Tongue (tissue), 2 donors: ENCODE results near the gene PPP1R12A. TPM values are rescaled to one million over a fixed set of nuclear protein-coding genes. Genes with fewer than 3 reads are reported as not detected.
"Not testable (repeated sequence)": the region's sequence is repeated elsewhere in the genome, so short reads cannot be mapped to it uniquely, and the experiment has no call there.

Source experiments
- DNase-seq: peaks from one replicate; pipeline ENCODE4 v3.0.0-alpha.2; 2015
- total RNA-seq: library from RNA; depleted of rRNA; stranded (reverse); fragments of >200 nt; gene quantifications from one replicate; pipeline ENCODE4 v1.2.3, GENCODE V29; 2014

Gene PPP1R12A
- total RNA-seq, result 179 TPM

DNA sequence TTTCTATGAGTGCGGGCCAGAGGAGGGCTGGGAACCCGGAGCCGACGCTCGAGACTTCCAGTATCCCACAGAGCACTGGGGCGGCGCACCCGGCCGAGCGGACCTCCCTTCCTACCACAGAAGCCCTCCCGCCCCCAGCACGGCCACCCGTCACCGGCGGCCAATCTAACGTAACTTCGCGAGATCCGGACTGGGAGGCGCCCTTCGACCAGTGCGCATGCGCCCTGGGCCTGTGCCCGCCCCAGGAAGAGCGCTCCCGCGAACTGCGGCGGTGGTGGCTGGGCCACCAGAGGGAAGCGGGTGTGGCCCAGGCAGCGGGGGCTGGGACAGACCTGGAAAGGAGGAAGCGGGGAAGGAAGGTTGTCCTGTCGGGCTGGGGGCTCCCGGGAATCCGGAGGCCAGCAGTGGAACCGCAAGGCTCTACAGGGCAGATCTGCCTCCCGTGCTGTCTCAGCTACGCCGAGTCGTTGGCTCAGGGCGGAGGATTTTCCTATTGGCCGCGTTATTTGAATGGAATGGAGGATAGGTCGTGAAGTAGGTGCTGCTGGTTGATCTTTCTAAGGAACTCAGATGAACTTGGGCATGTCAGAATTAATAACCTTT lies at the start of gene PPP1R12A:
TSS of gene PPP1R12A (minus strand) at position 77 of the 603 bp plus-strand sequence. CDS start 166 bp downstream, outside the sequence.
- peak; percentile 99 for DNase-seq

DNA sequence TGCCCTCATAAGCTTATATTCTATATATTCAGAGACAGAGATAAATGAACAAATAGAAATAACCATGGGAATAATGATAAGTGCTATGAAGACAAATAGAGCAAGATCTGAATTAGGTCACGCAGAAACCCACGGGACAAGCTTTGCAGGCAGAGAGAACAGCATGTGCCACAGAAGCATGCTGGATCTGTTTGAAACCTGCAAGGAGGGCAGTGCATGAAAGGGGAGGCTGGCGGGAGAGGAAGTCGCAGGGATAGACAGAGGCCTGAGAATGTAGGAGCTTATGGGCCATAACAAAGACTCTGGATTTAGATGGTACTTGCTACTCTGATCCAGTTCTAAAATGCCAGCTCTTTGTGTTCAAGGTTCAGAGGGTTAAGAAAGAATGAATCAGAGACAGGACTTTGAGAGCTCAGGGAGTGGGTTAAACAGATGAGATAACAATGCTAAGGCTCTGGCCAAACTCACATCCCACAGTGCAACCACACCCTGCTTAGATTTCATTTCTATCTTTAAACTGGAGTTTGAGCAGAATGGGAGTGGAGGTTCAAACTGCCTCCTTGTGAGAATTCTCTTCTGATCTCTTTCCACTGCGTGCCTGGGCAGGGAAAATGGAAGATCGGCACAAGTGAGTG lies 49.2 kb upstream of the PPP1R12A start:
- peak; percentile 23 for DNase-seq

DNA sequence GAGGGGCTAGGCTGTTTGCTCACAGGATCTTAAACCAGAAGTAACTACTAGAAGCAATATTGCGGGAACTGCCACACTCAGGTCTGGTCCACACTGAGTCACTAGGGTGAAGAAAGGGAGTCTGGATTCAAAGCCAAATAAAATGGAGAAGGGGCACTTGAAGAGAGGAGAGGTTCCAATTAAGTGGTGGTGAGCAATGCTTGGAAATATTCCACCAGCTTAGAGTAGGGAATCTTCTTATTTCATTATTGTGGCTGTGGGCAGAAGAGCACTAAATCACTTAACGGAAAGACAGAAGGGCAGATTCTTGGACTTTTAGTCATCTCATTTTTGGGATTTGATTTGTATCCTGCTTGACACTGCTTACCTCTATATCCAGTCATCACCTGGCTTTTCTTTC lies 48.6 kb upstream of the PPP1R12A start:
- DNase-seq, result no peak

DNA sequence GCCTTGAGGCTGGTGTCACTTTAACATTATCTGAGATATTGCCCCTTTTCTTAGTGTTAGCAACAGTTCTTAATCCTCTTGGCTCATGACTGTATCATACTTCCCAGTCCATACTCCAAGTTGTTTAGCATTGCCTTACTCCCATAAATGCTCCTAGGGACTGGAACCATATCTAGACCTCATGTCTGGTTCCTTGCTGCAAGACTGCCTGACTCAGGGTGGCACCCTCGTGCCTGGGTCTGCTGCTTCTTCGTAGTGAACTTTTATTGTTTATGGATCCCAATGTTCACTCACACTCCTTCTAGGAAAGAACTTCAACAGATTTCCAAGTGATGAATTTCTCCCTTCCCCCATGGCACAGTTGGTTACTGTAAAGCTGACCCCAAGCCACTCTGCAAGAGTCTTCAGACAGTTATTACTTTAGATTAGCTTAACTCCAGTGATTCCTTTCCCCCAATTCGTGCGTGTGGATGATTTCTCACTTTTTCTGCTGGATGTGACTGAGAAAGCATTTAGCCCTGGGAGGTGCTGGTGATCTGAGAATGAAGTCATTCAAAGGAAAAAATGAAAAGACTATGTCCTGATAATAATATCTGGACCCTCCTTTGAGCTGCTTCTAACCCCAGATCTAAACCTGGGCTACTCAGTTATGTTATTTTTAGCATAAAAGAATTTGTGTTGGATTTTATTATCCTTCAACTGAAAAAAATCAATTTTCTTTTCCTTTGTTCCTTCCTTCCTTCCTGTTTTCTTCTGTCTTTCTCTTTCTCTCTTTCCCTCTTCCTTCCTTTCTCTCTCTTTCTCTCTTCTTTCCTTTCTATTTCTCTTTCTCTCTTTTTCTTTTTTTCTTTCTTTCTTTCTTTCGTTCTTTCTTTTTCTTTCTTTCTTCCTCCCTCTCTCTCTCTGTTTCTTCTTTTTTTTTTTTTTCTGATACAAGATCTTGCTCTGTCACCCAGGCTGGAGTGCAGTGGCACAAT lies 47.5 kb upstream of the PPP1R12A start:
- no peak for DNase-seq

DNA sequence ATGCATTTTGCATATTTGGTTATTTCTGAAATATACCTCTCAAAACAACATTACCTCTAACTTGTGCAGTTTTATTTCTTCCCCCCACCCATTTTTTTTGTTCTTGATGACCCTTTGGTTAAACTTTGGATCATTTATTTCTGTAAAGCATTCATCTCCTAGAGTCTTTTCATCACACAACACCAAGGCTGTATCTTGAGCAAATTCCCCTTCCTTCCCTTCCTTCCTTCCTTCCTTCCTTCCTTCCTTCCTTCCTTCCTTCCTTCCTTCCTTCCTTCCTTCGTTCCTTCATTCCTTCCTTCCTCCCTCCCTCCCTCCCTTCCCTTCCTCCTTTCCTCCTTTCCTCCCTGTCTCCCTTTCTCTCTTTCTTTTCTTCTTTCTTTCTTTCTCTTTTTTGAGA lies 43.8 kb upstream of the PPP1R12A start:
- DNase-seq, result no peak

DNA sequence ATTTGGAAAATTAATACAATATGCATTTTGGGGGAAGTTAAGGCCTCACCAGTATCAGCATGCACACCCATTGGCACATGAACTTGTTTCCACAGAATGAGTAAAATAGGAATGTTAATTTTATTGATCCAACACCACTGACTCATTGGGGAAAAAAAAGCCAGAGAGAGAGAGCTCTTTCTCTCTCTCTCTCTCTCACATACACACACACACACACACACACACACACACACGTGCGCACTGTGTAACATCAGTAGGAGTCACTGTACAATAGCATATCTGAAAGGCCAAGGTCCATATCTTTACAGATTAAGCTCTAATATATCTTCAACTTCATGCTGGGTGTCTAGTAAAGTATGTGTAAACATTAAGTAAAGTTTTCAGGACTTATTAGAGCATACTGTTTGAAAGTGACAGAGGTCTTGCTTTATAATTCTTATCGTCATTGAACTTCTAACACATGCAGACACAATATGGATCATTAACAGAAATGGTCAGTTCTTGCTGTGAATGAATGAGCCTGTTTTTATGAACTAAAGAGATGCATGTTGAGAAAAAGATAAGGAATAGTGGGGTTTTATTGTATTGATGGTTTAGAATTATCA lies 43.1 kb upstream of the PPP1R12A start:
- not testable (repeated sequence) for DNase-seq

DNA sequence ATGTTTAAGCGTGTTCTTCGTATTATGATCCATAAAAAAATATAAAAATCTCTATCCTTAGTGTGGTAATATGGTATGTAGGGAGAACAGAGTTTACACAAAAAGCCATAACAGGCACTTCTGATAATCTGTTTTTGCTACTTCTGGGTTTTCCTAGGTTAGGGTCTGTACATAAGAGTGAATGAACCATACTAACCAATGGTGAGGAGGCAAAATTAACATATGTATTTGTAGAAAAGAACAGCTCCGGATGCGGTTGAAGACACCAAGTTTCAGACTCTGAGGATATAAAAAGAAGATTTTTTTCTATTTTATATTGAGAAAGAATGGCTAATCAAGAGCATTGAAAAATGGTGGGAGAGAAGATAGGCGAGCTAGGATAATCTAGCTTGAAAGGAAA lies 40.2 kb upstream of the PPP1R12A start:
- DNase-seq, result no peak

DNA sequence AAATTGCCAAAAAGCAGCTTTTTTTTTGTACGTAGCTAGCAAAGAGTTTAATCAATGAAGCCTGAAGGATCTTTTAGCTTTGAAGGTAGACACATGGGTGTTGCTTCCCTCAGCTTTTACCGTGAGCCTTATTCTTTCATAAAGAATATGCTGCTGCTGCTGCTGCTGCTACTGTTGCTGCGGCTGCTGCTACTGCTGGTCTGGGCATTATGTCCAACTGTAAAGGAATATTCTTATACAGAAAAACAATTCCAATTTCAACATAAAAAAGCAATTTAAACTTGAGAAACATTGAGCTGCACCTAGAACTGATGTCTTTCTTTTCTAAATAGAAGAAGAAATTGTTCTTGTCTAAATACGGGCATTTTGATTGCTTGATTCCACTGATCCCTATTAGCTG lies 38.9 kb upstream of the PPP1R12A start:
- no peak for DNase-seq

DNA sequence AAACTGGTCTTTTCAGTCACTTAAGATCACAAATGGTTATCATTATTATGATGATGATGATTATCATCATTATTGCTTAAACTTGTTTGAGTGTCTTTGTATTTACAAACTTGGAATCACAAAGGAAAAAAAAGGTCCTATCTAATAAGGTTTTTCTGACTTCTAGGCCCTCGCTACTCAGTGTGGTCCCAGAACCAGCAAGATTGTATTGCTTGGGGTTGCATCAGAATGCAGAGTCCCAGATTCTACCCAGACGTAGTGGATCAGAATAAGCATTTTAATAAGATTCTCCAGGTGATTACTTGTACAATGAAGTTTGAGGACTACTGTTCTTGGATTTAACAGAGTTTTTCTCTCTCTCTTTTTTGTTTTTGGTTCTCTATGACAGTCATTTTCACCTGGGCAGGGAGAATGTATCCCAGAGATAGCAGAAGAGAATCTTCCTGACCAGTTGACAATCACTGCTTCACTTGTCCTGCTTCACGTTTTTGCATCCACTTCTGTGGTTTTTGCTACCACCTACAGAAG lies 29.3 kb upstream of the PPP1R12A start:
- DNase-seq, result no peak

DNA sequence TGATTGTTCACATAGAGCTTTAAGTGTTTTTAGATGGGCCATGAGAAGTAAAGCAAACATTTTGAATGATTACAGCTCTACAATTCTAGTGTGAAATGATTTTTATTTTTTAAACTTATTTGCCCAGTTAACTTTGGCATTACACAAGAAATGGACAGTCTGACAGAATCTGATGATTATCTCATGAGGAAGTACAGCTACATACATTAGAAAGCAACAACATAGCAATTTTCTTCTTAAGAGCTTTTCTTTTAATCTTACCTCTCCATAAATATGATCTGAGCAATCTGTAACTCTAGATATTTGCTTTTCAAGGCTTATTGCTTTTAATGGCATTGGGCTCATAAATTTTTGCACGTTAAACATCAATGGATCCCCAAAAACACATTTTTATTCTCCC lies 26.5 kb upstream of the PPP1R12A start:
- DNase-seq, result no peak

DNA sequence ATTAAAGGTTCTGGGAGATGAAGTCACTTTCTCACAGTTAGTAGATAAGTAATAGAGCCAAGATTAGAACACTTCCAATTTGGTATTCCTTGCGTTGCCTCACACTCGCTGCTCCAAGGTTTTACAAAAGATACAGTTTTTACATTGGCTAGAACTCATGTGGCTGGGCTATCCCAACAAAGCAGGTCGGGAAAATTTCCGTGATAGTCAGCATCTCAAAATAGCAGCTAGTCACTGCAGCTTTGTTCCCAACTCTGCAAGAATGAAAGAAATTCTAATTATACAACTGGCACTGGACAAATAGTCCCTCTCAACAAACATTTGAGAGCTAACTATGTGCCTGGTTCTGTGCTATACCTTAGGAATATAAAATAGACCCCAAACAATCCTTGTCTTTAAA lies 24.6 kb upstream of the PPP1R12A start:
- no peak for DNase-seq

DNA sequence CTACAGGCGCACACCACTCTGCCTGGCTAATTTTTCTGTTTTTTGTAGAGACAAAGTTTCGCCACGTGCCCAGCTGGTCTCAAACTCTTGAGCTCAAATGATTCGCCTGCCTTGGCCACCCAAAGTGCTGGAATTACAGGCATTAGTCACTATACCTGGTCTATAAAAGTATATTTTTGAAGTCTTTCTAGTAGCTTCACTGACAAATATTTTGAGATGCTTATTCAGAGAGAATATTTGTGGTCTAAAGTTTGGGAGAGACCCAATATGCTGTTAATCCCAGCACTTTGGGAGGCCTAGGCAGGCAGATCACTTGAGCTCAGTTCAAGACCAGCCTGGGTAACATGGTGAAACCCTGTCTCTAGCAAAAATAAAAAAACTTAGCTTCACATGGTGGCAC lies 22.0 kb upstream of the PPP1R12A start:
- no peak for DNase-seq

DNA sequence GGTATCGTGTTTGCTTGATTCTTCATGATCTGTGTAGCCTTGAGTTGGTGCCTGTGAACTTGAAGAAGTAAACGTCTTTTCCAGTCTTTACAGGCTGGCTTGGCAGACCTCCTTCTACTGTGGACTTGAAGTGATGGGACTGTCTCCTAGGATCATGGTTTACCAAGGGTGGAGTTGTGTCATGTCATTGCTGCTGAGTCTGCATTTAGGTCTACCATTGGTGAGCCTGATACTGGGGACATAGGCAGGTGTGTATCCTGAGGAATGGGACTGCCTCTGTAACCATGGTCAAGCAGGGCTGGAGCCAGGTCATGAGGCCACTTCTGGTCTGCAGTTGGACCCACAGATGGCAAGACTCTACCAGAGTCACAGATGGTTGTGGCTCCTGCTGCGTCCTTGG lies 20.7 kb upstream of the PPP1R12A start:
- no peak for DNase-seq

DNA sequence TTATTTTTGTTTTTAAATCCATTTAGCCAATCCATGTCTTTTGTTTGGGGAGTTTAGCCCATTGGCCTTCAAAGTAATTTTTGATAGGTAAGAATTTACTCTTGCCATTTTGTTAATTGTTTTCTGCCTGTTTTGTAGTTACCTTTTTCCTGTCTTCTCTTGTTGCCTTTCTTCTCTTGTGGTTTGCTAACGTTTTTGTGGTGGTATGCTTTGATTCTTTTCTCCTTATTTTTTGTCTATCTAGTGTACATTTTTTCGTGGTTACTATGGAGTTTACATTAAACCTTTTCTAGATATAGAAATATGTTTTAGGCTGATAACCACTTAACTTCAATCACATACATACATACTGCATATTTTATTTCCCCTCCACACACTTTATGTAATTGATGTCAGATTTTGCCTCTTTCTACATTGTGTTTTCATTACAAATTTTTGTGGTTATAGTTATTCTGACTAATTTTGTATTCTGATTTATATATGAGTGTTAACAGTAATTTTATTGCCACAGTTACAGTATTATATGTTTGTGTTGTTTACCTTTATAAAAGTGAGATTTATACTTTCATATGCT lies 19.2 kb upstream of the PPP1R12A start:
- DNase-seq, result no peak

DNA sequence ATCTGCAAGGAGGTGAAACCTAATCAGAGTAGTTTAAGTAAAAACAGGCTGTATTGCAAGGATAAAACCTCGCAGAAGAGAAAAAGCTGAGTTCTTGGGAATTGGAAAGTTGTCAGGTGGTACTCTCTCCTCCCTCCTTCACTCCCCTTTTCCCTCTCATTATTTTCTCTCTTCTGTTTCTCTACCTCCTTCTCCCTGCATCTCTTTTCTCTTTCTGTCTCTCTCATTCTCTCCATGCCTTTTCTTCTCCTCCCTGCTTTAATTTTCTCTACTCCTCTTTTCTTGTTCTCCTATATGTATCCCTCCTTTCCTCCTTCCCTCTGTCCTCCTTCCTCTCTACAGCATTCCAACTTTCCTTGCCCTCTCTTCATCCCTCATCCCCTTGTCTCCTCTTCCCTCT lies 14.2 kb upstream of the PPP1R12A start:
- no peak for DNase-seq

DNA sequence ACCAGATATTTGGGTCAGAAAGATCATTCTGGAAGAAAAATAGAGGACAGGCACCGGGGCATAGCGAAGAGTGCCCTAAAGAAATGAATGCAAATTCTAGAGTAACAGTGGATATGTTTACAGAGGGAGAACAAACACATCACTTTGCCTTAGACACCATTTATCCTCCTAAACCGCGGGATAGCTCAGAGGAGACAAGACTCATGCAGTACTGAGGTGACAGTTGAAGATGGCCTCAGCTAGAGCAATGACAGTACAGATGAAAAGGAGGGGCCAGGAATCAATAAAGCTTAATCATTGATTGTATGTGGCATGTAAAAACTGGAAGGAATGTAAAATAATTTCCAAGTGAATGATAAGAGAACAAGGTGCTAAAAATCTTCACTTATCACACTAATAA lies 10.5 kb upstream of the PPP1R12A start:
- no peak for DNase-seq

DNA sequence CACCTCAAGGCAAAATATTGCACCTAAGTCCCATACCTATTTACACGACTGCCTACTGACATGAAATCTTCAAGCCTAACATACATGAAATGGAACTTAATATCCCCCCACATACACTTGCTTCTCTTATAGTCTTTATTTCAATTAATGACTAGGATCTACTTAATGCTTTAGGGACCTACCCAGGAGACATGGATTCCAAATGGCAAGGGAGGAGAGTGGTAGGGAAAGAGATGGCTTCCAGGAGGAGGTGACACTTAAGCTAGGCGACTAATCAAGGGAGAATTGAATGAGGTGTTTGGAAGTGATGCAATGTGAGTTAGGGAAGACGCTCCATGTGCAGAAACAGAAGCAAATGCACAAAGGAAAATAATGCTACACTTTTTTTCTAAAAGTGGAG lies 9.7 kb upstream of the PPP1R12A start:
- DNase-seq, result no peak

DNA sequence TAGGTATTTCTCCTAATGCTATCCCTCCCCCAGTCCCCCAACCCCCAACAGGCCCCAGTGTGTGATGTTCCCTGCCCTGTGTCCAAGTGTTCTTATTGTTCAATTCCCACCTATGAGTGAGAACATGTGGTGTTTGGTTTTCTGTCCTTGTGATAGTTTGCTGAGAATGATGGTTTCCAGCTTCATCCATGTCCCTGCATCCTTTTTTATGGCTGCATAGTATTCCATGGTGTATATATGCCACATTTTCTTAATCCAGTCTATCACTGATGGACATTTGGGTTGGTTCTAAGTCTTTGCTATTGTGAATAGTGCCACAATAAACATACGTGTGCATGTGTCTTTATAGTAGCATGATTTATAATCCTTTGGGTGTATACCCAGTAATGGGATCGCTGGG lies 7.9 kb upstream of the PPP1R12A start:
- not testable (repeated sequence) for DNase-seq

DNA sequence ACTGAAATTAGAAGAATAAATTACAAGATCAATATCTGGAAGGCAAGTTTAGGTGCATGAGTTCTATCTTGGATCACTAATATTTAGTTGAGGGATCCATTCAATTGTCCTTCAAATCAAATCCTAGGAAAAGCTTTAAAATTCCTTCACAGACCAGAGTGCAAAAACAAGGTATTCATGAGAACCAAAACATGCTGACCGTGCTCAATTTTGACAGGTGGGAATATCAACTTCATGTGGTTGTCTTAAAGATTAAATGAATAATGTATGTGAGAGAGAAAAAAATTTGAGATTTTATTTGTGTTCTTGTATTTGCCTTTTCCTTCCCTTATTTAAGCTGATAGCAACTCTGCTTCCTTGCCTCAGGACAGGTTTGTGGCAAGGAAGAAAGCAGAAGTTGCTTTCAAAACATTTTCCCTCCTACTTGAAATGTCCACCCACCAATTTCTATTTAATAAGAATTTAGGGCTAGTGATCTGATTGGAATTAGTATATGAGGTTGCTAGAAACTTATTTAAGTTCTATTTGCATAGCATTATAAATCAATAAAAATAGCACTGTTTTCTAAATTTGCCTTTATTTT lies 4.9 kb upstream of the PPP1R12A start:
- no peak for DNase-seq

DNA sequence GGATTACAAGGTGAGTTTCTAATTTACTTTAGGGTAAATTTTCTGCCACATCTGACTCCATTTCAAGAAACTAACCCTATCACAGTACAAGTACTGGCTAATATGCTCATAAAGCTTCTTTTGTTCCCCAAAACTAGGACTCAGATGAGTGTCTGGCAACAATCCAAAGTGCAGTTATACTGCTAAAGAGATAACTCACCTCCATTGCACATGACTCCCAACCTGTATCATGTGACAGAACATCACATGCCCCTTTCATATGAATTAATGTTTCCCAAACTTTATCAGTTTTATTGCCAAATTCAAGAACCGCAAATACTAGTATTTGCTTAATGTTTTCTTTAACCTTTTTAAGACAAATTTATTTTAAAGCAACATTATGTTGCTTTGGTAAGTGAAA lies 3.9 kb upstream of the PPP1R12A start:
- DNase-seq, result no peak

DNA sequence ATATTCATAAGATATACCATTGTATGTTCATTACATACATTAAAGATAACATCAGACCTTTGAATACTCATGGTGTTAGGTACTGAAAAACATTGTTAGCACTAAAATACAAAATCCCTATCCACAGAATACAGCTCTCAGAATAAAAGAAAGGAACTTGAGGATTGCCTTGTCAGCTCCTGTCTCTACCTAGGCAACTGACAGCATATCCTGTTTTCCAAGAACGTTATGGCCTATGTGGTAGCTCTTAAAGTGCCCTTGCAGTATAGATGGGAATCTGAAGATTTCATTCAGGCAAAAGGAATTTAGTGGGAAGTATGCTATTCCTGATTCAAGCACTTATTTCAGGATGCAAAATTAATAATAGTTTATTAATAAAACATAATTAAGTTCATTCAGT lies 1.8 kb upstream of the PPP1R12A start:
- DNase-seq, result no peak
